GM06990 (cell line): ENCODE measurements around the gene ADGRG7.

Source experiments
- DNase-seq: peaks from one replicate; pipeline ENCODE4 v3.0.0-alpha.2; 2011; ENCODE audit not compliant: insufficient read length; ENCODE audit errors: extremely low read depth
- H3K27me3 ChIP-seq: replicated peaks from 2 replicates; pipeline ENCODE4 v1.6.0; 2011; ENCODE audit warnings: low read length; ENCODE audit not compliant: control insufficient read depth, insufficient read depth
- H3K36me3 ChIP-seq: 2 replicates; pipeline ENCODE4 v1.5.1; 2011; ENCODE audit warnings: low read length; ENCODE audit not compliant: control insufficient read depth, insufficient read depth
- H3K4me3 ChIP-seq: replicated peaks from 2 replicates; pipeline ENCODE4 v1.5.1; 2011; ENCODE audit warnings: low read depth, mild to moderate bottlenecking, control low read depth, low read length
- TF ChIP-seq, protein P1 (sequence below): IDR thresholded peaks from 2 replicates; pipeline ENCODE4 v1.5.1; 2011; ENCODE audit warnings: low read length, control low read depth, mild to moderate bottlenecking, inconsistent platforms; ENCODE audit not compliant: insufficient read depth, poor library complexity, severe bottlenecking

Gene ADGRG7, protein sequence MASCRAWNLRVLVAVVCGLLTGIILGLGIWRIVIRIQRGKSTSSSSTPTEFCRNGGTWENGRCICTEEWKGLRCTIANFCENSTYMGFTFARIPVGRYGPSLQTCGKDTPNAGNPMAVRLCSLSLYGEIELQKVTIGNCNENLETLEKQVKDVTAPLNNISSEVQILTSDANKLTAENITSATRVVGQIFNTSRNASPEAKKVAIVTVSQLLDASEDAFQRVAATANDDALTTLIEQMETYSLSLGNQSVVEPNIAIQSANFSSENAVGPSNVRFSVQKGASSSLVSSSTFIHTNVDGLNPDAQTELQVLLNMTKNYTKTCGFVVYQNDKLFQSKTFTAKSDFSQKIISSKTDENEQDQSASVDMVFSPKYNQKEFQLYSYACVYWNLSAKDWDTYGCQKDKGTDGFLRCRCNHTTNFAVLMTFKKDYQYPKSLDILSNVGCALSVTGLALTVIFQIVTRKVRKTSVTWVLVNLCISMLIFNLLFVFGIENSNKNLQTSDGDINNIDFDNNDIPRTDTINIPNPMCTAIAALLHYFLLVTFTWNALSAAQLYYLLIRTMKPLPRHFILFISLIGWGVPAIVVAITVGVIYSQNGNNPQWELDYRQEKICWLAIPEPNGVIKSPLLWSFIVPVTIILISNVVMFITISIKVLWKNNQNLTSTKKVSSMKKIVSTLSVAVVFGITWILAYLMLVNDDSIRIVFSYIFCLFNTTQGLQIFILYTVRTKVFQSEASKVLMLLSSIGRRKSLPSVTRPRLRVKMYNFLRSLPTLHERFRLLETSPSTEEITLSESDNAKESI

DNA sequence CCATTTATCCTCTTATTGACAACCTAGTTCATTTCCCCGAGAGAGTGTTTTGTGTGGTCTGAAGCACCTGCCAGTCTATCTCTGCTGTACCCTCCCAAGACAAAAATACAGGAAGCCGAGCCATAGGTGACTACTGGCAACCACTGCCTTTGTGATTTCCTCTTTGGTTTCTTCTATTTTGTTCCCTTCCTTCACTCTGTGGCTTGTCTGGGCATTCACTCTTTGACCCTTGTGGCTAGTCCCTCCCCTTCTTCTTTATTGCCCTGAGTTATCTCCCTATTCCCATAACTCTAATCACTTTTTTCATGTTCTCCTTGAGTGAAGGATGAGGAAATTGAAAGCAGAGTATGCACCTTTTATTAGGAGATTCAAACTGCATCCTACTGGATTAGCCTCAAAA is at the start of gene ADGRG7:
TSS of gene ADGRG7 (plus strand) at position 297 of the 400 bp plus-strand sequence. CDS start 256 bp downstream, outside the sequence.
- Histone ChIP-seq H3K27me3 (no peaks in the 10 kb centered on the region), H3K36me3 (no peaks in the 10 kb centered on the region), H3K4me3 (no peak within 1 kb of the TSS)
- TF ChIP-seq, protein P1, sequence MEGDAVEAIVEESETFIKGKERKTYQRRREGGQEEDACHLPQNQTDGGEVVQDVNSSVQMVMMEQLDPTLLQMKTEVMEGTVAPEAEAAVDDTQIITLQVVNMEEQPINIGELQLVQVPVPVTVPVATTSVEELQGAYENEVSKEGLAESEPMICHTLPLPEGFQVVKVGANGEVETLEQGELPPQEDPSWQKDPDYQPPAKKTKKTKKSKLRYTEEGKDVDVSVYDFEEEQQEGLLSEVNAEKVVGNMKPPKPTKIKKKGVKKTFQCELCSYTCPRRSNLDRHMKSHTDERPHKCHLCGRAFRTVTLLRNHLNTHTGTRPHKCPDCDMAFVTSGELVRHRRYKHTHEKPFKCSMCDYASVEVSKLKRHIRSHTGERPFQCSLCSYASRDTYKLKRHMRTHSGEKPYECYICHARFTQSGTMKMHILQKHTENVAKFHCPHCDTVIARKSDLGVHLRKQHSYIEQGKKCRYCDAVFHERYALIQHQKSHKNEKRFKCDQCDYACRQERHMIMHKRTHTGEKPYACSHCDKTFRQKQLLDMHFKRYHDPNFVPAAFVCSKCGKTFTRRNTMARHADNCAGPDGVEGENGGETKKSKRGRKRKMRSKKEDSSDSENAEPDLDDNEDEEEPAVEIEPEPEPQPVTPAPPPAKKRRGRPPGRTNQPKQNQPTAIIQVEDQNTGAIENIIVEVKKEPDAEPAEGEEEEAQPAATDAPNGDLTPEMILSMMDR, result no peak
- no peak for DNase-seq

DNA sequence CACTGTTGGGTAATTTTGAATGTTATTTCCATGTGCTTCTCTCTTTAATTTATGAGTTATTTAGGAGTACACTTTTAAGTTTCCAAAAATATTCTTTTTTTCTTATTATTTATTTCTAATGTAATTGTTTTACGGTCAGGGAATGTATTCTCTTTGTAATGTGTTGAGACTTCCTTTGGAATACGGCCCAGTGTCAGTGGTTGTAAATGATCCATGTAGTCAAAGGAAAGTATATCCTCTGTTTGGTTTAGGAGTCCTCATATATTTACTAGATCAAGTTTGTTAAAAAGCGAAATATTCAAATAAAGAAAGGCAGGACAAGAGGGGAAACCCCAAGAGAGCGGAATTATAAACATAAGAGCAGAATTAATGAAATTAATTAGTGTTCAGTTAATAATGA is 49.0 kb upstream of the ADGRG7 start:
- TF ChIP-seq, protein P1, result no peak
- DNase-seq, result no peak
- Histone ChIP-seq H3K27me3 (no peaks in the 10 kb centered on the region), H3K4me3 (no peak overlapping the region), H3K36me3 (no peaks in the 10 kb centered on the region)

DNA sequence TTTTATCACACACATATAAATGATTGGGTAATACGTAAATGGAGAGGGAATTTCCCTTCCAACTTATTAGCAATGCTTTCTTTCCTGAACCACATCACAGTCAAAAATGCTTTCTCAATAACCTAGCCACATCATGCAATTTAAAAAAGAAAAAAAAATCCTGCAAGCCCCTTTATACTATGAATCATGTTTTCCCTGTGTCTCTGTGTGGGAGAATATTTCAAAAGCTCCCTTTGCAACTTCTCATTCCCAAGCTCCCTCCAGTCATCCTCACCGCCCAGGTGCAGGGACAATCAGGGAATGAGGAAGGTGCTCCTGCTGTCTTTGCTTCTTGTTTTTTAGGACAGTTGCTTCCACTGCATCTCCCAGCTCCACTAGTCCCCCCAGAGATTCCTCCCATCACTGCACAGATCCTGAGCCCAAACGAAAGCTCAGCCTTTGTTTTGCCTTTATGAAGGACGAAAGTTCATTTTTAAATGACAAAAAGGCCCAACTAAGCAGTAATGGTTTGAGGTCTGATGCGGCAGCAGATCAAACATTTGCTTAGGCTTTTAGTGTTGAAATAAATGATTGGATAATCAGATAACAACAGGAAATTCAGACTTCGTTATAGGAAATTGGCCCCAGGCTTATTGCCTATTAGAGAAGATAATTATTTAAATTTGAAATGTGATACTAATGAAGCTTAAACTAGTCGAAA is 47.8 kb upstream of the ADGRG7 start:
- TF ChIP-seq, protein P1, result no peak
- Histone ChIP-seq H3K4me3 (no peak overlapping the region), H3K27me3 (no peaks in the 10 kb centered on the region), H3K36me3 (no peaks in the 10 kb centered on the region)
- DNase-seq, result no peak

DNA sequence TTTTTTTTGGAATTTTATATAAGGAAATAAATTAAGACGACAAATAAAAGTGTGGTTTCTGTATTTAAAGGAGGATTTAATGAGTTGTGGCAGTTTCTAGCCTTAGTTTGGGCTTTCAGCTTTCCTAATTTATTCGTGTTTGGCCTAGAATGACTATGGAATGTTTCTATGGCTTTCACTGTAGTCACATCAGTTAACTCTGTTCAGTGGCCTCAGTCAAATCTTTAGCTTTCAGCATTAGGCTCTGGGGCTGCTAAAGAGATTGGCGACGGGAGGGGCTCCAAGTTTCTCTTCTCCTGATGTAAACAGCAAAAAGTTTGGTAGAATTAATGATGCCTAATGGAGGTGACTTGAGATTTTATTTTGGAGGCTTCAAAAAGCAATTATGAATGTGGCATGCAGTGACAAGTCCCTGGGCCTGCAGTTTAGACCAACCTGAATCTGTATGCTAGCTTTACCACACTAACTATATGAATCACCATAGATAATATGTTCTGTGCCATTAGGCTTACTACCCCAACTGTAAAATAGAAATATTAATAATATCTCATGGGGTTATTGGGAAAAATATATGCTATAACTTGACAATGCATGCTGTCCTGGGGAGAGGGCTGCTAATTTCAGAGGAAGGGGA is 47.1 kb upstream of the ADGRG7 start:
- TF ChIP-seq, protein P1, result no peak
- H3K27me3 ChIP-seq, result no peaks in the 10 kb centered on the region
- DNase-seq, result no peak
- no peak overlapping the region for H3K4me3 ChIP-seq
- no peaks in the 10 kb centered on the region for H3K36me3 ChIP-seq

DNA sequence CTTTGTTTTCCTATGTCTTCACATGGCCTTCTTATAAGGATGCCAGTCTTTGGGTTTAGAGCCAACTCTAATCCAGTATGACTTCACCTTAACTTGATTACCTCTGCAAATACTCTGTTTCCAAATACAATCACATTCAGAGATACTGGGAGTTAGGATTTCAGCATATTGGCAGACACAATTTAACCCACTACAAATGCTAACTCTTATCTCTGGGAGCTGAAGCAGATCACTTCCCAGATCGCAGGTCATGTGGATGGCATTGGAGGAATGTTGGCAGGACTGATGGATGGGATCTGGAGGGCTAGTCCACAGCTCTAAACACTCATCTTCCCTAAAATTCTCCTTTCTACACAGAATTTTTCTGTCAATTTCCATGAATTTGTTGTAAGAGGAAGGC is 46.2 kb upstream of the ADGRG7 start:
- Histone ChIP-seq H3K27me3 (no peaks in the 10 kb centered on the region), H3K4me3 (no peak overlapping the region), H3K36me3 (no peaks in the 10 kb centered on the region)
- DNase-seq, result no peak
- TF ChIP-seq, protein P1, result no peak
